Loucy (cell line): ENCODE measurements around the gene DDX23.
A peak's percentile ranks its signal among the peaks of the same experiment; 100 is the strongest.

Source experiments
- H2AFZ ChIP-seq: fragments of 200-600 bp; sonication (generic); 2 replicates; pipeline ENCODE4 v1.6.0; 2016; ENCODE audit warnings: antibody characterized with exemption, mild to moderate bottlenecking, low read length, moderate library complexity
- H3F3A ChIP-seq: fragments of 200-600 bp; 2 replicates; pipeline ENCODE4 v1.6.0; 2016; ENCODE audit warnings: antibody characterized with exemption, low read depth, mild to moderate bottlenecking
- H3K27me3 ChIP-seq: fragments of 200-600 bp; sonication (generic); 2 replicates; pipeline ENCODE4 v1.6.1; 2014; ENCODE audit warnings: low read length, mild to moderate bottlenecking; ENCODE audit not compliant: insufficient read depth, poor library complexity, severe bottlenecking
- H3K36me3 ChIP-seq: fragments of 200-600 bp; sonication (generic); 2 replicates; pipeline ENCODE4 v1.6.1; 2016; ENCODE audit warnings: low read length; ENCODE audit not compliant: insufficient read depth
- H3K4me1 ChIP-seq: fragments of 200-600 bp; sonication (generic); 2 replicates; pipeline ENCODE4 v1.5.1; 2014; ENCODE audit warnings: low read length, mild to moderate bottlenecking; ENCODE audit not compliant: insufficient read depth, poor library complexity, severe bottlenecking
- H3K4me2 ChIP-seq: fragments of 200-600 bp; sonication (generic); 2 replicates; pipeline ENCODE4 v1.6.0; 2014; ENCODE audit warnings: antibody characterized with exemption, low read length, low read depth, mild to moderate bottlenecking; ENCODE audit not compliant: poor library complexity, severe bottlenecking
- H3K4me3 ChIP-seq: fragments of 200-600 bp; sonication (generic); 2 replicates; pipeline ENCODE4 v1.5.1; 2014; ENCODE audit warnings: low read length, mild to moderate bottlenecking, mixed read lengths; ENCODE audit not compliant: poor library complexity, severe bottlenecking
- H3K79me2 ChIP-seq: fragments of 200-600 bp; sonication (generic); 2 replicates; pipeline ENCODE4 v1.6.1; 2014; ENCODE audit warnings: low read length; ENCODE audit not compliant: insufficient read depth
- H3K9ac ChIP-seq: fragments of 200-600 bp; sonication (generic); 2 replicates; pipeline ENCODE4 v1.6.0; 2014; ENCODE audit warnings: mild to moderate bottlenecking, low read depth, low read length, moderate library complexity; ENCODE audit not compliant: poor library complexity, severe bottlenecking
- H3K9me2 ChIP-seq: fragments of 200-600 bp; sonication (generic); replicated peaks from 2 replicates; pipeline ENCODE4 v1.6.1; 2016; ENCODE audit warnings: low read depth, low read length, mixed read lengths
- H3K9me3 ChIP-seq: fragments of 200-600 bp; sonication (generic); 2 replicates; pipeline ENCODE4 v1.6.1; 2014; ENCODE audit warnings: mild to moderate bottlenecking, antibody characterized with exemption, low read length, low read depth; ENCODE audit not compliant: insufficient read depth
- H4K20me1 ChIP-seq: fragments of 200-600 bp; sonication (generic); 2 replicates; pipeline ENCODE4 v1.6.0; 2014; ENCODE audit warnings: antibody characterized with exemption, low read length, mild to moderate bottlenecking; ENCODE audit not compliant: insufficient read depth, poor library complexity, severe bottlenecking
- EZH2phosphoT487 ChIP-seq: fragments of 200-600 bp; IDR thresholded peaks from 2 replicates; pipeline ENCODE4 v1.6.1; 2018; ENCODE audit warnings: antibody characterized with exemption, mild to moderate bottlenecking, moderate library complexity, borderline replicate concordance
- TF ChIP-seq, protein P1 (sequence below): fragments of 200-600 bp; sonication (generic); conservative IDR thresholded peaks from 2 replicates; pipeline ENCODE4 v1.5.1; 2014; ENCODE audit warnings: mild to moderate bottlenecking, antibody characterized with exemption, low read length

The DDX23 gene

DNA sequence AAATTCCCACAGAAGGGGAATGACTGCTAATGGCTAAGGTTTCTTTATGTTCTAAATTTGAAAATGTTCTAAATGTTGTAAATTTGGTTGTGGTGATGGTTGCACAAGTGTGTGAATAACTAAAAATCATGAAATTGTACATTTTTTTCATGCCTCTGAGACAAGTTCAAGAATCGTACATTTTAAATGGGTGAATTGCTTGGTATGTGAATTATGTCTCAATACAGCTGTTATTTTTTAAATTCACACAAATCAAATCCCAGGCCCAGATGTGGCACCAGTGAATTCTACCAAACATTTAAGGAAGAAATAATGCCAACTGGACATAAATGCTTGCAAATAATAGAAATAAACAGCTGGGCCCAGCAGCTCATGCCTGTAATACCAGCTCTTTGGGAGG lies 42.3 kb upstream of the DDX23 start:
- Histone ChIP-seq H4K20me1 (no peaks in the 10 kb centered on the region), H2AFZ (no peak overlapping the region), H3K9me2 (no peaks in the 10 kb centered on the region), H3K4me1 (peaks cover 3% of the 10 kb centered on the region), H3F3A (no peaks in the 10 kb centered on the region), H3K36me3 (no peaks in the 10 kb centered on the region), H3K27me3 (no peaks in the 10 kb centered on the region), H3K4me3 (no peak overlapping the region), H3K79me2 (no peaks in the 10 kb centered on the region), H3K9me3 (no peaks in the 10 kb centered on the region), H3K9ac (no peak overlapping the region), H3K4me2 (no peak overlapping the region)
- TF ChIP-seq, protein P1, sequence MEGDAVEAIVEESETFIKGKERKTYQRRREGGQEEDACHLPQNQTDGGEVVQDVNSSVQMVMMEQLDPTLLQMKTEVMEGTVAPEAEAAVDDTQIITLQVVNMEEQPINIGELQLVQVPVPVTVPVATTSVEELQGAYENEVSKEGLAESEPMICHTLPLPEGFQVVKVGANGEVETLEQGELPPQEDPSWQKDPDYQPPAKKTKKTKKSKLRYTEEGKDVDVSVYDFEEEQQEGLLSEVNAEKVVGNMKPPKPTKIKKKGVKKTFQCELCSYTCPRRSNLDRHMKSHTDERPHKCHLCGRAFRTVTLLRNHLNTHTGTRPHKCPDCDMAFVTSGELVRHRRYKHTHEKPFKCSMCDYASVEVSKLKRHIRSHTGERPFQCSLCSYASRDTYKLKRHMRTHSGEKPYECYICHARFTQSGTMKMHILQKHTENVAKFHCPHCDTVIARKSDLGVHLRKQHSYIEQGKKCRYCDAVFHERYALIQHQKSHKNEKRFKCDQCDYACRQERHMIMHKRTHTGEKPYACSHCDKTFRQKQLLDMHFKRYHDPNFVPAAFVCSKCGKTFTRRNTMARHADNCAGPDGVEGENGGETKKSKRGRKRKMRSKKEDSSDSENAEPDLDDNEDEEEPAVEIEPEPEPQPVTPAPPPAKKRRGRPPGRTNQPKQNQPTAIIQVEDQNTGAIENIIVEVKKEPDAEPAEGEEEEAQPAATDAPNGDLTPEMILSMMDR = no peak
- no peak for TF ChIP-seq EZH2phosphoT487

DNA sequence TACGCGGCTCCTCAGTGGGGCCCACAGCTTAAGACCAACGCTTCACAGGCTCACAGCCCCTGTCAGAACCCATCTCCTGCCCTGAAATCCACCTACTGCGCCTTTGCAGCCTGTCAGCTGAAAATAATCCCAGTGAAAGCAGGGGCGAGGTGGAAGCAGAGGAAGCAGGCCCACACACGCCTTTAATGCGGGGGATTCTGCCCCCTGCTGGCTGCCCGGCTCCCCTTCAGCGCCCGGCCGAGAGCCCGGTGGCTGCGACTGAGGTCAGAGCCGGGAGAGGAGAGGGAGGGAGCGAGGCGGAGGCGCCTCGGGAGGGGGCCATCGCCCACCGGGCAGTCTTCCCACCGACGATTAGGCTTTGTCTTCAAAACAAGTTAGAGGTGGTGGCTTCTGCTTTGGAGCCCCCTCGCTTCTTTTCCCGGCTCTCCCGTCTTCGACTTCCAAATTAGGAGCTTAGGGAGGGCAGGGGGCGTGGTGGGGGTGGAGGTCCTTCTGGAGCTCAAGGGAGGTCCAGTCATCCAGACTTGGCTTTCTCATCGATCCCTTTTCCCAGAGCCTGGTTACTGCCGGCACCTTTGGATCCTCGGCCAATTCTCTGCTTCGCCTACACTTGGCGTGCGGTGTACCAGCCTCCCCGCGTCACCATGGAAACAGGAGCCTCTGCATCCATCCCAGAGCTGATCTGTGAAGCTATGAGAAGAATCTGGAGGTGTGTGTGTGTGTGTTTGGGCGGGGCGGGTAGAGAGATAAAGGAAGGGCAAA lies 38.9 kb upstream of the DDX23 start:
- Histone ChIP-seq H3K9ac (peak overlapping the region; percentile 47), H3F3A (no peaks in the 10 kb centered on the region), H3K4me1 (peaks cover 3% of the 10 kb centered on the region), H3K27me3 (no peaks in the 10 kb centered on the region), H3K9me2 (no peaks in the 10 kb centered on the region), H3K4me2 (peak overlapping the region; percentile 55), H3K4me3 (peak overlapping the region; percentile 16), H4K20me1 (no peaks in the 10 kb centered on the region), H3K36me3 (no peaks in the 10 kb centered on the region), H3K79me2 (no peaks in the 10 kb centered on the region), H3K9me3 (no peaks in the 10 kb centered on the region), H2AFZ (peak overlapping the region; percentile 93)
- no peak for TF ChIP-seq EZH2phosphoT487
- TF ChIP-seq, protein P1 = peak; percentile 90

DNA sequence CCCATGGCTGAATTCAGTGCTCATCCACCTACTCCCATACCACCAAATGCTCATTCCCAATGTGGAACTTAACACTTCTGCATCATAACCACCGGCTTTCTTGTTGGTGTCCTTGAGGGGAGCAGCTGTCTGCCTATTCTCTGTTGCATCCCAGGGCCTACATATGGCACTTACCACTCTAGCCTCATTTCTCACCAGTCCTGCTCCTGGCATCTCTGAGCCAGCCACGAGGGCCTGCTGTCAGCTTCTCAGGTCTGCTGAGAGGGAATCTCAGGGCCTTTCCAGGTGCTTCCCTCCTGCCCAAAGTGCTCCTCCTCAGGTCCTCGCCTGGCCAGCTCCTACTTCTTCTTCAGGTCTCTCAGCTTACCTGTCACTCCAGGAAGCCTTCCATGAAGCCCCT lies 37.7 kb upstream of the DDX23 start:
- peaks cover 3% of the 10 kb centered on the region for H3K4me1 ChIP-seq
- H4K20me1 ChIP-seq = no peaks in the 10 kb centered on the region
- H3F3A ChIP-seq = no peaks in the 10 kb centered on the region
- no peaks in the 10 kb centered on the region for H3K9me3 ChIP-seq
- H3K4me2 ChIP-seq = no peak overlapping the region
- H2AFZ ChIP-seq = peak overlapping the region; percentile 93; the same call in 1 of the 2 replicates
- no peaks in the 10 kb centered on the region for H3K9me2 ChIP-seq
- H3K4me3 ChIP-seq = no peak overlapping the region
- peak overlapping the region; percentile 47 for H3K9ac ChIP-seq
- no peaks in the 10 kb centered on the region for H3K36me3 ChIP-seq
- no peaks in the 10 kb centered on the region for H3K79me2 ChIP-seq
- no peaks in the 10 kb centered on the region for H3K27me3 ChIP-seq
- no peak for TF ChIP-seq EZH2phosphoT487
- TF ChIP-seq, protein P1 = no peak
